Measurements from ENCODE around the gene VAPB.

DNA sequence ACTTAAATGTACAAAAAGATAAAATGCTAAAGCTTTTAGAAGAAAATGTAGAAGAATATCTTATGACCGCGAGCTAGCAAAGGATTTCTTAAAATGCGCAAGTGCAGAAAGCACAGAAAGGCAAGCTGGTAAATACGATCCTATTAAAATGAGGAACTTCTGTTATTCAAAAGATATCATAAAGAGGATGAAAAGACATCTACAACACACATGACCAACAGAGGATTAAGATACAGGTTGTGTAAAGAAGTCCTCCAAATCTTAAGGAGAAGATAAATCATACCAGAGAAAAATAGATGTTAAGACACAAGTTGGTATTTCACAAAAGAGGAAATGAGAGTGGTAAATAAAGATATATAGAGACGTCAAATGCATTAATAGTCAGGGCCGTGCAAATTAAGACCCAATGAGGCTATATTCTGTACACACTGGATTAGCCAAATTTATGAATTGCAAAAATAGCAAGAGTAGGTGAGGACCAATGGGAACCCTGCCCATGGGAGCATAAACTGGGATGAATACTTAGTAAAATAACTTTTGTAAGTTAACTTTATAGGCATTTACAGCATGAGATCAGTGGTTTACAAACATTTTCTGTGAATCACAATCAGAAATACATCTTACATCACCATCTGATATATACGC lies 103.2 kb downstream of the VAPB start:
- no peak for TF ChIP-seq ZNF121 (CRISPR knock-in tag; IDR thresholded peaks at IDR 0.05)
- TF ChIP-seq SMAD3 (CRISPR knock-in tag; IDR thresholded peaks at IDR 0.05; ENCODE audit: borderline replicate concordance): no peak
- TF ChIP-seq, protein P1, sequence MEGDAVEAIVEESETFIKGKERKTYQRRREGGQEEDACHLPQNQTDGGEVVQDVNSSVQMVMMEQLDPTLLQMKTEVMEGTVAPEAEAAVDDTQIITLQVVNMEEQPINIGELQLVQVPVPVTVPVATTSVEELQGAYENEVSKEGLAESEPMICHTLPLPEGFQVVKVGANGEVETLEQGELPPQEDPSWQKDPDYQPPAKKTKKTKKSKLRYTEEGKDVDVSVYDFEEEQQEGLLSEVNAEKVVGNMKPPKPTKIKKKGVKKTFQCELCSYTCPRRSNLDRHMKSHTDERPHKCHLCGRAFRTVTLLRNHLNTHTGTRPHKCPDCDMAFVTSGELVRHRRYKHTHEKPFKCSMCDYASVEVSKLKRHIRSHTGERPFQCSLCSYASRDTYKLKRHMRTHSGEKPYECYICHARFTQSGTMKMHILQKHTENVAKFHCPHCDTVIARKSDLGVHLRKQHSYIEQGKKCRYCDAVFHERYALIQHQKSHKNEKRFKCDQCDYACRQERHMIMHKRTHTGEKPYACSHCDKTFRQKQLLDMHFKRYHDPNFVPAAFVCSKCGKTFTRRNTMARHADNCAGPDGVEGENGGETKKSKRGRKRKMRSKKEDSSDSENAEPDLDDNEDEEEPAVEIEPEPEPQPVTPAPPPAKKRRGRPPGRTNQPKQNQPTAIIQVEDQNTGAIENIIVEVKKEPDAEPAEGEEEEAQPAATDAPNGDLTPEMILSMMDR (IDR thresholded peaks at IDR 0.05): no peak
- no peak for TF ChIP-seq ESRRA (CRISPR knock-in tag; IDR thresholded peaks at IDR 0.05; ENCODE audit: borderline replicate concordance)
- TF ChIP-seq NFYB (CRISPR knock-in tag; conservative IDR thresholded peaks at IDR 0.05; ENCODE audit: low read depth): no peak
- TF ChIP-seq, protein P2, sequence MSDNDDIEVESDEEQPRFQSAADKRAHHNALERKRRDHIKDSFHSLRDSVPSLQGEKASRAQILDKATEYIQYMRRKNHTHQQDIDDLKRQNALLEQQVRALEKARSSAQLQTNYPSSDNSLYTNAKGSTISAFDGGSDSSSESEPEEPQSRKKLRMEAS (CRISPR knock-in tag; IDR thresholded peaks at IDR 0.05): no peak
- TF ChIP-seq CREM (CRISPR knock-in tag; IDR thresholded peaks at IDR 0.05): no peak
- no peak for TF ChIP-seq ELF4 (CRISPR knock-in tag; IDR thresholded peaks at IDR 0.05; ENCODE audit: low read depth)
- no peak for TF ChIP-seq TCF7 (CRISPR knock-in tag; IDR thresholded peaks at IDR 0.05; ENCODE audit: low read depth)
- TF ChIP-seq, protein P3, sequence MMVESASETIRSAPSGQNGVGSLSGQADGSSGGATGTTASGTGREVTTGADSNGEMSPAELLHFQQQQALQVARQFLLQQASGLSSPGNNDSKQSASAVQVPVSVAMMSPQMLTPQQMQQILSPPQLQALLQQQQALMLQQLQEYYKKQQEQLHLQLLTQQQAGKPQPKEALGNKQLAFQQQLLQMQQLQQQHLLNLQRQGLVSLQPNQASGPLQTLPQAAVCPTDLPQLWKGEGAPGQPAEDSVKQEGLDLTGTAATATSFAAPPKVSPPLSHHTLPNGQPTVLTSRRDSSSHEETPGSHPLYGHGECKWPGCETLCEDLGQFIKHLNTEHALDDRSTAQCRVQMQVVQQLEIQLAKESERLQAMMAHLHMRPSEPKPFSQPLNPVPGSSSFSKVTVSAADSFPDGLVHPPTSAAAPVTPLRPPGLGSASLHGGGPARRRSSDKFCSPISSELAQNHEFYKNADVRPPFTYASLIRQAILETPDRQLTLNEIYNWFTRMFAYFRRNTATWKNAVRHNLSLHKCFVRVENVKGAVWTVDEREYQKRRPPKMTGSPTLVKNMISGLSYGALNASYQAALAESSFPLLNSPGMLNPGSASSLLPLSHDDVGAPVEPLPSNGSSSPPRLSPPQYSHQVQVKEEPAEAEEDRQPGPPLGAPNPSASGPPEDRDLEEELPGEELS (CRISPR knock-in tag; IDR thresholded peaks at IDR 0.05): no peak
- TF ChIP-seq, protein P4, sequence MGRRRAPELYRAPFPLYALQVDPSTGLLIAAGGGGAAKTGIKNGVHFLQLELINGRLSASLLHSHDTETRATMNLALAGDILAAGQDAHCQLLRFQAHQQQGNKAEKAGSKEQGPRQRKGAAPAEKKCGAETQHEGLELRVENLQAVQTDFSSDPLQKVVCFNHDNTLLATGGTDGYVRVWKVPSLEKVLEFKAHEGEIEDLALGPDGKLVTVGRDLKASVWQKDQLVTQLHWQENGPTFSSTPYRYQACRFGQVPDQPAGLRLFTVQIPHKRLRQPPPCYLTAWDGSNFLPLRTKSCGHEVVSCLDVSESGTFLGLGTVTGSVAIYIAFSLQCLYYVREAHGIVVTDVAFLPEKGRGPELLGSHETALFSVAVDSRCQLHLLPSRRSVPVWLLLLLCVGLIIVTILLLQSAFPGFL (CRISPR knock-in tag; IDR thresholded peaks at IDR 0.05; ENCODE audit: borderline replicate concordance): no peak
- no peak for TF ChIP-seq JUN (CRISPR knock-in tag; IDR thresholded peaks at IDR 0.05)
- no peak for TF ChIP-seq NR3C1 (CRISPR knock-in tag; conservative IDR thresholded peaks at IDR 0.05; ENCODE audit: low read depth)

Data from WTC11 (cell line).